HG02678 (cell line): ENCODE measurements around the gene AGFG1.

Source experiments
- ATAC-seq: cut with Tn5 transposase; IDR thresholded peaks from one replicate; pipeline ENCODE4 v1.9.1; 2021; ENCODE audit warnings: mild to moderate bottlenecking, moderate library complexity; ENCODE audit not compliant: unreplicated experiment

AGFG1 gene

GRCh38 chr2:227471924-227472264, at the start of gene AGFG1:
AGFG1 (plus strand) TSS chr2:227472156; CDS start chr2:227472422, 266 bp downstream.
- peak; percentile 89 for ATAC-seq

GRCh38 chr2:227423656-227424499, 48.1 kb upstream of the AGFG1 start:
- no peak for ATAC-seq

- no peak for ATAC-seq
These were observed 43.1 kb upstream of the AGFG1 start for GRCh38 chr2:227428731-227429285.

- no peak for ATAC-seq
These were observed 41.3 kb upstream of the AGFG1 start for GRCh38 chr2:227430639-227431038.

GRCh38 chr2:227433171-227433570, 38.8 kb upstream of the AGFG1 start:
- ATAC-seq, result no peak

GRCh38 chr2:227436436-227437174, 35.4 kb upstream of the AGFG1 start:
- no peak for ATAC-seq

- ATAC-seq, result no peak
These were observed 32.7 kb upstream of the AGFG1 start for GRCh38 chr2:227439214-227439613.

- no peak for ATAC-seq
These were observed 29.3 kb upstream of the AGFG1 start for GRCh38 chr2:227442639-227443038.

GRCh38 chr2:227443889-227444568, 27.9 kb upstream of the AGFG1 start:
- no peak for ATAC-seq

GRCh38 chr2:227447606-227448005, 24.4 kb upstream of the AGFG1 start:
- ATAC-seq, result no peak

GRCh38 chr2:227450311-227450841, 21.6 kb upstream of the AGFG1 start:
- ATAC-seq, result no peak

- ATAC-seq, result no peak
These were observed 20.9 kb upstream of the AGFG1 start for GRCh38 chr2:227450926-227451654.

GRCh38 chr2:227451655-227451992, 20.3 kb upstream of the AGFG1 start:
- ATAC-seq, result no peak

GRCh38 chr2:227453810-227454209, 18.1 kb upstream of the AGFG1 start:
- no peak for ATAC-seq

- ATAC-seq, result no peak
These were observed 17.6 kb upstream of the AGFG1 start for GRCh38 chr2:227454323-227454860.

- ATAC-seq, result no peak
These were observed 16.8 kb upstream of the AGFG1 start for GRCh38 chr2:227455200-227455599.

- ATAC-seq, result no peak
These were observed 15.9 kb upstream of the AGFG1 start for GRCh38 chr2:227456102-227456501.

GRCh38 chr2:227456772-227457171, 15.2 kb upstream of the AGFG1 start:
- ATAC-seq, result no peak

- ATAC-seq, result peak; percentile 28
These were observed 11.9 kb upstream of the AGFG1 start for GRCh38 chr2:227460070-227460485.

- ATAC-seq, result no peak
These were observed 11.1 kb upstream of the AGFG1 start for GRCh38 chr2:227460833-227461232.
